ENCODE data around the gene METTL1.
A peak's percentile ranks its signal among the peaks of the same experiment; 100 is the strongest.
"Not testable (repeated sequence)": the region's sequence is repeated elsewhere in the genome, so short reads cannot be mapped to it uniquely, and the experiment has no call there.

METTL1 gene

DNA sequence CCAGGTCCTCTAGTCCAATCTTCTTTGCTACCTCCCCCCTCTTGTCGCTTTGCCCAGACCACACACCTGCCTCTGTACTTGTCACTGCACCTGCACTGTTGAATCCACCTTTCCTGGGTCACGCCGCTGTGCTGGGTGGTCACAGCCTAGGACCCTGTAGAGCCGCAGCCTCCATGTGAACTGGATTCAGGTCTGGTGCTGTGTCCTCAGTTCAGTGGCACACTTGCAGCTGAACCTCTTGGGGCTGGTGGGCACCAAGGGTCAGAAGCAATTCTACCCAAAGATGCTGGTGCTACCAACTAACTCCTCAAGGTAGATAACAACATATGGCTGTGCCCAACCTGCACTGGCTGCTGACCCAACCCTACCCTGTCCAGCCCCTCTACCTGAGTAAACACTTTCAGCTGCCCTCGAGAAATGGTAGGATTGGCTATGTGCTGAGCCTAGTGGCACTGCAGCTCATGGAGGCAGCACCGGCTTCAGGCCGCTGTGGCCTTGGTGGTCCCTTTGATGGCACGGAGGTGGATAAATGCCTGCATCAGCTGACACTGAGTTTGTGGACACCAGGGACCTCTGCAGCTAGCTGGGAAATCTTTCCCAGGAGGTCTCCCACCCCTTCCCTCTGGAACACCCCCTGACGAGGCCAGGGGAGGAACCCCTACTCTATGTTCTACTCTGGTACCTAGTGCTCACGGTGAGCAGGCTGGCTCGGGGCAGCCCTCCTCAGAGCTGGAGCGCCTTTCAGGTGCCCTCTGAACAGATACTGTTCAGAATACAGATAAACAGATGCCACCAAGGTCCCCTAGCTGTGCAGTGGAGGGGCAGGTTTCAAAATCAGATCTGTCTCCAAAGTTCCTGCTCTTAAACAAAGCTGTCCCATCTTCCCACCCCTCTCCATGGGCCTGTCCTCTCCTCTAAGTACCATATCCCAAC, 47.6 kb downstream of the METTL1 start:
- Mint-ChIP-seq H3K27ac (no peak overlapping the region), H3K4me3 (peak overlapping the region in 1 of 3 experiments; percentile 39), H3K4me1 (no peaks in the 10 kb centered on the region), H3K36me3 (ENCODE audit: low read depth) (peaks cover 22% of the 10 kb centered on the region), H3K27me3 (ENCODE audit: low read depth) (peaks cover 63% of the 10 kb centered on the region), H3K9me3 (no peaks in the 10 kb centered on the region)
- TF ChIP-seq, protein P1, sequence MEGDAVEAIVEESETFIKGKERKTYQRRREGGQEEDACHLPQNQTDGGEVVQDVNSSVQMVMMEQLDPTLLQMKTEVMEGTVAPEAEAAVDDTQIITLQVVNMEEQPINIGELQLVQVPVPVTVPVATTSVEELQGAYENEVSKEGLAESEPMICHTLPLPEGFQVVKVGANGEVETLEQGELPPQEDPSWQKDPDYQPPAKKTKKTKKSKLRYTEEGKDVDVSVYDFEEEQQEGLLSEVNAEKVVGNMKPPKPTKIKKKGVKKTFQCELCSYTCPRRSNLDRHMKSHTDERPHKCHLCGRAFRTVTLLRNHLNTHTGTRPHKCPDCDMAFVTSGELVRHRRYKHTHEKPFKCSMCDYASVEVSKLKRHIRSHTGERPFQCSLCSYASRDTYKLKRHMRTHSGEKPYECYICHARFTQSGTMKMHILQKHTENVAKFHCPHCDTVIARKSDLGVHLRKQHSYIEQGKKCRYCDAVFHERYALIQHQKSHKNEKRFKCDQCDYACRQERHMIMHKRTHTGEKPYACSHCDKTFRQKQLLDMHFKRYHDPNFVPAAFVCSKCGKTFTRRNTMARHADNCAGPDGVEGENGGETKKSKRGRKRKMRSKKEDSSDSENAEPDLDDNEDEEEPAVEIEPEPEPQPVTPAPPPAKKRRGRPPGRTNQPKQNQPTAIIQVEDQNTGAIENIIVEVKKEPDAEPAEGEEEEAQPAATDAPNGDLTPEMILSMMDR (IDR thresholded peaks at IDR 0.05; ENCODE audit: unreplicated experiment in 3 of 3), result no peak

DNA sequence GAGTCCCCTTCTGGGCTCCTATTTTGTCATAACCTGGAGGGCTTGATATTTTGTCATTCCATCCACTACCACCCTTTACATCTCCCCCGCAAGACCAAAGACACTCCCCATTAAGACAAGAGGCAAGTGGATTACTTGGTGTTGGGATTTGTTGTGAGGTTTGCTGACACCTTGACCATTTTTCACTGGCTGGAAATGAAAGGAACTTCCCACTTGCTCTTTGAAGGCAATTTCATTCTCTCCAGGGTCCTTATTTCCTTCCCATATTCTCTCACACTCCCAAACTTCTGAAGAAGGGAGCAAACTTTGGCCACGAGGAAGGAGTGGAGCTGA, 48.3 kb downstream of the METTL1 start:
- peaks cover 28% of the 10 kb centered on the region for H3K36me3 Mint-ChIP-seq (ENCODE audit: low read depth)
- no peaks in the 10 kb centered on the region for H3K9me3 Mint-ChIP-seq
- H3K27me3 Mint-ChIP-seq (ENCODE audit: low read depth), result peaks cover 57% of the 10 kb centered on the region
- TF ChIP-seq, protein P1 (IDR thresholded peaks at IDR 0.05; ENCODE audit: unreplicated experiment in 3 of 3), result no peak
- H3K4me1 Mint-ChIP-seq, result no peaks in the 10 kb centered on the region
- H3K4me3 Mint-ChIP-seq, result no peak overlapping the region
- H3K27ac Mint-ChIP-seq, result no peak overlapping the region

DNA sequence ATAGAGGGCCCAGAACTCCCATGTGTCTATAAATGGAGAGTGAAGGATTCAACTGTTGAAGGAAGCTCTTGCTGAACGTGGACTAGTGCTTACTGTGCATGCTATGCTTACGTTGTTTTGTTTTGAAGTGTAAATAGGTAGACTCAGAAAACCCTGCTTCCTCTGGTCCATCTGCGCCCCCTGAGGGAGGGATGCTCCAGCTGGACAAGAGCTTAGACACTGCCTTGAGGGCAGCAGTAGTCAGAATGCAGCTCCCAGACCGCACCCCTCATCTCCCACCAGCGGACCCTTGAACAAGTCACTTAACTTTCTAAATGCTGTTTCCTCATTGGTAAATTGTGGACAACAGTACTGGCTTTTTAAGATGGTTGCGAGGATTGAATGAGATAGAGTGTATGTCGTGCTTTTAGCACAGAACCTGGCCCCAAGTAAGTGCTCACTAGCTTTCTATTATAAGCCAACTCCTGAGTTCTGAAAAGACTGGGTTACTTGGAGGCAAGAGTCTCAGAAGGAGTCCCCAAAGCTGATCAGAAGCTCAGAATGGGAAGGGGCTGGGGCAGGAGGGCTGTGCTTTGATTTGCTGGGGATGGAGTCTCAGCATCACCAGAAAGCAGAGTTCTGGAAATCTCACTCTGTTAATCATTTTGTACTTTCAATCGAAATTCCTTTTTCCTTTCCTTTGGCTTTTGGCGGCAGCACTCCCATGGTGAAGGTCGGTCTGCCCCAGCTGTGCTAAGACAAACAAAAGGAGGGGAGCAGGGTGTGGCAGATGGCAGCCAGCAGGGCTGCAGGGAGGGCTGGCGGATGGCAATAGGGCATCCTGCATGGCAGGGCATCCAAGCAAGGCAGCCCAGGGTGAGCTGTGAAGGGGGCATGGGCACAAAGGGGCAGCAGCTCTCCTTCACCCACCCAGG, 48.9 kb downstream of the METTL1 start:
- H3K27ac Mint-ChIP-seq, result no peak overlapping the region
- no peaks in the 10 kb centered on the region for H3K9me3 Mint-ChIP-seq
- peaks cover 29% of the 10 kb centered on the region for H3K36me3 Mint-ChIP-seq (ENCODE audit: low read depth)
- TF ChIP-seq, protein P1 (IDR thresholded peaks at IDR 0.05; ENCODE audit: unreplicated experiment in 3 of 3), result no peak
- no peak overlapping the region for H3K4me3 Mint-ChIP-seq
- H3K4me1 Mint-ChIP-seq, result no peaks in the 10 kb centered on the region
- peaks cover 50% of the 10 kb centered on the region for H3K27me3 Mint-ChIP-seq (ENCODE audit: low read depth)

DNA sequence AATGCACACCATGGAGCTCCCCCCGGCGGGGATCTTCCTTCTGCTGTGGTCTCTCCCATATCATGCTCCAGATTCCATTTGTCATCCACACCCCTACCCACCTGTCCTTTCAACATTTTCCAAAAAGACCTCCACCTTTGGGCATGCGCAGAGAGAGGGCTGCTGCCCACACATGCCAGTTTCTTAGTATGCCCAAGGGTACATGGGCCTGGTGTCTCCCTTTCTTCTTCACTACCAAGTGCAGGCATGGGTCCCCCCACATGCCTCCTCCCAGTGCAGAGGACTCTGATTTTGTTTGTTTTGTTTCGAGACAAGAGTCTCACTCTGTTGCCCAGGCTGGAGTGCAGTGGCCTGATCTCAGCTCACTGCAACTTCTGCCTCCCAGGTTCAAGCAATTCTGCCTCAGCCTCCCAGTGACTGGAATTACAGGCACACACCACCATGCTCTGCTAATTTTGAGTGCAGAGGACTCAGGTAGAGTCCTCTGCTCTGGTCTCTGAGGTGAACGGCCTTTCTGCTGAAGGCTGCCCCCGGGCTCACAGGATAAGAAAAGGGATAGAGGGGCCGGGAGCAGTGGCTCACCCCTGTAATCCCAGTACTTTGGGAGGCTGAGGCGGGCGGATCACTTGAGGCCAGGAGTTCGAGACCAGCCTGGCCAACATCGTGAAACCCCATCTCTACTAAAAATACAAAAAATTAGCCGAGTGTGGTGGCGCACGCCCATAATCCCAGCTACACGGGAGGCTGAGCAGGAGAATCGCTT, 49.9 kb downstream of the METTL1 start:
- not testable (repeated sequence) for H3K4me3 Mint-ChIP-seq, H3K9me3 Mint-ChIP-seq, H3K27ac Mint-ChIP-seq, H3K4me1 Mint-ChIP-seq
- Mint-ChIP-seq H3K36me3 (ENCODE audit: low read depth) (peaks cover 31% of the 10 kb centered on the region), H3K27me3 (ENCODE audit: low read depth) (peaks cover 41% of the 10 kb centered on the region)

DNA sequence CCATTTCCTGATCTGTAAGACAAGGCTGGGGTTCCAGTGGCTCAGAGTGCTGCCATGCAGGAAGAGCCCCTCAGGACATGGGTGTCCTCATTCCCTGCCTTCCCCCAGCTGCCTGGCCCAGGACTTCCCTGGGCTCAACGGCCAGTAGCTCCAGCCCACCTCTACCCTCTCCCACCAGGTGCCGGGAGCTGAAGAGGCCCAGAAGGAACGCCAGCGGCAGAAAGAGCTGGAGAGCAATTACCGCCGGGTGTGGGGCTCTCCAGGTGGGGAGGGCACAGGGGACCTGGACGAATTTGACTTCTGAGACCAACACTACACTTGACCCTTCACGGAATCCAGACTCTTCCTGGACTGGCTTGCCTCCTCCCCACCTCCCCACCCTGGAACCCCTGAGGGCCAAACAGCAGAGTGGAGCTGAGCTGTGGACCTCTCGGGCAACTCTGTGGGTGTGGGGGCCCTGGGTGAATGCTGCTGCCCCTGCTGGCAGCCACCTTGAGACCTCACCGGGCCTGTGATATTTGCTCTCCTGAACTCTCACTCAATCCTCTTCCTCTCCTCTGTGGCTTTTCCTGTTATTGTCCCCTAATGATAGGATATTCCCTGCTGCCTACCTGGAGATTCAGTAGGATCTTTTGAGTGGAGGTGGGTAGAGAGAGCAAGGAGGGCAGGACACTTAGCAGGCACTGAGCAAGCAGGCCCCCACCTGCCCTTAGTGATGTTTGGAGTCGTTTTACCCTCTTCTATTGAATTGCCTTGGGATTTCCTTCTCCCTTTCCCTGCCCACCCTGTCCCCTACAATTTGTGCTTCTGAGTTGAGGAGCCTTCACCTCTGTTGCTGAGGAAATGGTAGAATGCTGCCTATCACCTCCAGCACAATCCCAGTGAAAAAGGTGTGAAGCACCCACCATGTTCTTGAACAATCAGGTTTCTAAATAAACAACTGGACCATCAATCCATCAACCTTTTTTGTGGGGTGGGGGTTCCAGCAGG, 51.0 kb downstream of the METTL1 start:
- TF ChIP-seq, protein P1 (IDR thresholded peaks at IDR 0.05; ENCODE audit: unreplicated experiment in 3 of 3), result no peak
- H3K36me3 Mint-ChIP-seq (ENCODE audit: low read depth), result peaks cover 35% of the 10 kb centered on the region
- no peak overlapping the region for H3K27ac Mint-ChIP-seq
- H3K9me3 Mint-ChIP-seq, result no peaks in the 10 kb centered on the region
- H3K27me3 Mint-ChIP-seq (ENCODE audit: low read depth), result peaks cover 33% of the 10 kb centered on the region
- no peak overlapping the region for H3K4me3 Mint-ChIP-seq
- H3K4me1 Mint-ChIP-seq, result no peaks in the 10 kb centered on the region

Data from nephron (organoid).